ENCODE measurements around the gene SPG7.

Gene SPG7

DNA sequence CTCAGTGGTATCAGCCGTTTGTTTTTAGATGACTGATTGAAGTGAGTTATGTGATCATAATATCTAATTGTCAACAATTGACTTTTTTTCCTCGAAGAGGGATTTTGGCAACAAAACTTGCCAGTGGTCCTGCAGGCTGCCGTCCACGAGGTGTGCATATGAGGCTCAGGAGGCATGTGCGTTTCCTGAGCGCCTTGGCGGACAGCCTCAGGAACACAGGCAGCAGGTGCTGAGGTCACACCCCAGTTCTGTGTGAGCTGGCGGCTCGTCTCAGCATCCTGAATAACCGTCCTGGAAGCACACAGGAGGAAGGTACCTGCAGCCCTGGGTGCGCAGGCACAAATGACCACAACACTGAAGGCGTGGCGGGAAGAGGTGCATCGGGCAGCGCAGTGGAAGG, 11.7 kb downstream of the SPG7 start:
- no peak for DNase-seq

GRCh38 chr16:89522287-89522686, 14.1 kb downstream of the SPG7 start:
- DNase-seq: no peak

DNA sequence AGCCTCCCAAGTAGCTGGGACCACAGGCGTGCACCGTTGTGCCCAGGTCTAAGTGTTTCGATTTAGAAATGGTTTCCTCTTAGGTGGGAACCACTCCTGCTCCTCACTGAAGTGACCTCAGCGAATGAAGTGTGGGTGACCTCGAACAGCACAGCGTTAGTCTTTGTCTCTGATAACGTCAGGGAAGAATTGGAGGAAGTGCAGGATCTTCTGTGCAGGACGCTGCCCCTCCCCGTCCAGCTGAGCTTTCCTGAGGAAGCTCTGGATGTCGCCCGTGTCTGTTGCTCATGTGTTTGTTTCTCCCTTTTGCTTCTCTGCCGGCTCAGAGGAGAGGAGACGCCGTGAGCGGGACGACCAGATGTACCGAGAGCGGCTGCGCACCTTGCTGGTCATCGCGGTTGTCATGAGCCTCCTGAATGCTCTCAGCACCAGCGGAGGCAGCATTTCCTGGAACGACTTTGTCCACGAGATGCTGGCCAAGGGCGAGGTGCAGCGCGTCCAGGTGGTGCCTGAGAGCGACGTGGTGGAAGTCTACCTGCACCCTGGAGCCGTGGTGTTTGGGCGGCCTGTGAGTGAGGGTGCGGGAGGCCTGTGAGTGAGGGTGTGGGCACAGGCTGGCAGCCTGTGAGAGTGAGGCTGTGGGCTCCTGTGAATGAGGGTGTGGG, 15.6 kb downstream of the SPG7 start:
- DNase-seq: no peak

- DNase-seq: no peak
Observed at GRCh38 chr16:89525146-89525913, 17.1 kb downstream of the SPG7 start.

DNA sequence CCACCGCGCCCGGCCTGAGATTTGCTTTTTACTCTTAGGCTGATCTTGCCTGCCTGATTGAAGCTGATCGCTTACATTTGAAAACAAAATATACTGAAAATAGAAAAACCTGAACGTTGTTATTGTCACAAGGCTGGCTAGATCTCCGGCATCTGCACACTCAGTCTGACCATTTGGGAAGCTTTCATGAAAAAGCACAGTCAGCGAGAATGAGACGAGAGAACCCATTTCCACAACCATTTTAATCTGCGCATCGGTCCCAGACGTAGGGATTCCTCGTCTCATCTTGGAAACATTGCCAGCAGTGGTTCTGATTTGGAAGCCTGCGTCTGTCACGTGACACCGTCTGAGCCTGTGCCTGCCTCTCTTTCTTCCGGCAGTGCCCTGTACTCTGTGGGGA, 20.9 kb downstream of the SPG7 start:
- no peak for DNase-seq

GRCh38 chr16:89530401-89531381, 22.5 kb downstream of the SPG7 start:
- DNase-seq: no peak

- DNase-seq: no peak
Observed at GRCh38 chr16:89531821-89532526, 23.8 kb downstream of the SPG7 start.

GRCh38 chr16:89534252-89534756, 26.1 kb downstream of the SPG7 start:
- DNase-seq: no peak

DNA sequence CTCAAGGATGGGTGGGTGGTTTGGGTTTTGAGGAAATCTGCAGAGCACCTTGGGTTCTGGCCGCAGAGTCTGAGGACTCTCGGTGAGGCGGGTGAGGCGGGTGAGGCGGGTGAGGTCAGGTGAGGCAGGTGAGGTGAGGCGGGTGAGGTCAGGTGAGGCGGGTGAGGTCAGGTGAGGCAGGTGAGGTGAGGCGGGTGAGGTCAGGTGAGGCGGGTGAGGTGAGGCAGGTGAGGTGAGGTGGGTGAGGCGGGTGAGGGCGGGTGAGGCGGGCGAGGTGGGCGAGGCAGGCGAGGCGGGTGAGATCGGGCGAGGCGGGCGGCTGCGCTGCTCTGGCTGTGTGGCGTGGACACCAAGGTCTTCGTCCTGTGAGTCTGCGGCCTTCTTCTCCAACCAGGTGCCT, 28.2 kb downstream of the SPG7 start:
- no peak for DNase-seq

DNA sequence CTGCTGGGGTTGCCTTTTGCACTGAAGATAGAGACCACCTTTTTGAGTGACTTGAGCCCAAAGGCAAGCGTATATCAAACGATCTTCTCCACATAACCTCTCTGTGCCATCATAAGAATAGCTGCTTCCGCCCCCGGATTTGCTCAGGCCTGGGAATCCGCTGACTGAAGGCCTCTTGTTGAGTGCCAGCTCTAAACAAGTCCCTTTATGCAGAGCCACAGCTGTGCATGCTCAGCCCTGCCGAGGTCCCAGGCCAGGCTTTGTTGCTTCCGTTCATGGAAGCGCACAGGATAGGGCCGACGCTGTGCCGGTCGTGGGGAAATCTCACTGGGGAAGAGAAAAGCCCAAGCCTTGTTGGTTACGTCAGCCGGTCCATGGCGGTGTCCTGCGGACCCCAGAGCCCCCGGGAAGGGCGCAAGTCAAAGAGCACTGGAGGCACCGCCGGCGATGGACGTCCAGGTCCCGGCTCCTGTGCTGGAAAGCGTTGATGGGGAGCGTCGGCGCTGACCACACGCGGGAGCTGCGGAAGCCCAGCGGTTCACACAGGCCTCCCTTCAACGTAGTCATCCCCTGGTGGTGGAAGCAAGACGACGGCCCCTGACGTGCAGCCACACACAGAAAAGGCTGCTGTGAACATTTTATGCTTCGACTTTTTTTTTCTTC, 28.8 kb downstream of the SPG7 start:
- DNase-seq: no peak

DNA sequence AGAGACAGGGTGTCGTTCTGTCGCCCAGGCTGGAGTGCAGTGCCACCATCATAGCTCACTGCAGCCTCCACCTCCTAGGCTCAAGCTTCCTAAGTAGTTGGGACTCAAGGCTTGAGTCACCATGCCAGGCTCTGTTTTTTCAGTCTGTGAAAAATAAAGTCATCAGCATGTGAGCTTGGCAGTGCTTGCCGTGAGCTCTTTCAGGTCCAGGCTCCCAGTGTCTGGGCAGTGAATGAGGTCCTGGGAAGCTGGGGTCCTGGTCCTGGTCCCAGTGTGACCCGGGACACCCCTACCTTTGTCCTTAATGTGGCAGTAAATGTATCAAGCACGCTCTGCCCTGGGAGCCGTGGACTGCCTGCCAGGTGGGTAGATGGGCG, 29.3 kb downstream of the SPG7 start:
- DNase-seq: no peak

DNA sequence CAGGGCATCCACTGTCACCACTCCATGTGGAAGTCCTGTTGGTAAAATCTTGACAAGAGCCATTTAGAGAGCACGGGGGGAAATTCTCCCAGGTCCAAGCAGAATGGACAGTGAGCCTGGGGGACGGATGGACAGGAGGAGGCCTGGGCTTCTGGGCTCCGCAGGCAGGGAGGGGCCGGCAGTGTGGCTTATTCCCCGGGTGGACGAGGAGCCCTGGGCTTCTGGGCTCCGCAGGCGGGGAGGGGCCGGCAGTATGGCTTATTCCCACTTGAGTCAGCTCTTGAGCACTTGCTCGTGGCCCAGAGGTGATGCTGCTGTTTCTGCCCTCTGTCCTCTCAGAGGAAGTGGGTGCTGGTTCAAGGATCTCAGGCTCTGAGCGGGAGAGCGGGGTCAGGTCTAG, 30.1 kb downstream of the SPG7 start:
- no peak for DNase-seq

DNA sequence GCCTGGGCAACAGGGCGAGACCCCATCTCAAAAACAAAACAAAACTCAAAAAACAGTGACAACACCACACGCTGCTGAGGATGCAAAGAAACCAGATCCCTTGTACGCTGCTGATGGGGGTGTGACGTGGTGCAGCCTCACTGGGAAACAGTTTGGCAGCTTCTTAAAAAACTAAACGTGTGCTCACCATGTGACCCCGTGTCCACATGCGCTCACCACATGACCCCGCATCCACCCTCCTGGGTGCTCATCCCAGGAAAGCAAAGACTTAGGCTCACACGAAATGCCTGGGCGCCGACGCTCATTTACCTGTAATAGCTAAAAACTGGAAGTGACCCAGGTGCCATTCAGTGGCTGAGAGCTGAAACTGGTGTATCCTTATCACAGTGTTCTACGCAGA, 32.4 kb downstream of the SPG7 start:
- no peak for DNase-seq

DNA sequence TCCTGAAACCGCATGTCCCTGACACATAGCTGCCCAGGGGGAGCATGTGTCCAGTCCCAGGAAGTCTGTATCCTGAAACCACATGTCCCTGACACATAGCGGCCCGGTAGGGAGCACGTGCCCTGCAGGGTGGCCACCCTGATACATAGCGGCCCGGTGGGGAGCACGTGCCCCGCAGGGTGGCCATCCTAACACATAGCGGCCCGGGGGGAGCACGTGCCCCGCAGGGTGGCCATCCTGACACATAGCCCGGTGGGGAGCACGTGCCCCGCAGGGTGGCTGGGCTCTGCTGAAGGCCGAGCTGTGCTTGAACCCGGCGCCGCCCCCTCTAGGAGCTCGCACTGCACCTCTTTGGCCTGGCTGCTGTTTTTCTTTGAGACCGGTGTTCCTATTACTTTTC, 33.6 kb downstream of the SPG7 start:
- DNase-seq: no peak

GRCh38 chr16:89544113-89544512, 35.9 kb downstream of the SPG7 start:
- no peak for DNase-seq

- DNase-seq: no peak
Observed at GRCh38 chr16:89544713-89545043, 36.5 kb downstream of the SPG7 start.

- no peak for DNase-seq
Observed at GRCh38 chr16:89545044-89545830, 37.0 kb downstream of the SPG7 start.

DNA sequence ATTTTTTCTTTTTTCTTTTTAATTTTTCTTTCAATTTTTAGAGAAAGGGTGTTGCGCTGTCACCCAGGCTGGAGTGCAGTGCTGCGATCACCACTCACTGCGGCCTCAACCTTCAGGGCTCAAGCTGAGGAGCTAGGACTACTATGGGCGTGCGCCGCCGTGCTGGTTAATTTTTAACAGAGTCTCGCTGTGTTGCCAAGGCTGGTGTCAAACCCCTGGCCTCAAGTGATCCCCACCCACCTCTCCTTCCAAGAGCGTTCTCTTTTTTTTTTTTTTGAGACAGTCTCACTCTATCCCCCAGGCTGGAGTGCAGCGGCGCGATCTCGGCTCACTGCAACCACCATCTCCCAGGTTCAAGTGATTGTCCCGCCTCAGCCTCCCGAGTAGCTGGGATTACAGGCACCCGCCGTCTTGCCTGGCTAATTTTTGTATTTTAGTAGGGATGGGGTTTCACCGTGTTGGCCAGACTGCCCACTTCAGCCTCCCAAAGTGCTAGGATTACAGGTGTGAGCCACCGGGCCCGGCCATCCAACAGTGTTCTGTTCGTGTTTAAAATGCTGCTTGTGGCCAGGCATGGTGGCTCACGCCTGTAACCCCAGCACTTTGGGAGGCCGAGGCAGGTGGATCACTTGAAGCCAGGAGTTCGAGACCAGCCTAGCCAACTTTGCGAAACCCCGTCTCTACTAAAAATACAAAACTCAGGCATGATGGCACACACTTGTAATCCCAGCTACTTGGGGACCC, 37.8 kb downstream of the SPG7 start:
- DNase-seq: no peak

DNA sequence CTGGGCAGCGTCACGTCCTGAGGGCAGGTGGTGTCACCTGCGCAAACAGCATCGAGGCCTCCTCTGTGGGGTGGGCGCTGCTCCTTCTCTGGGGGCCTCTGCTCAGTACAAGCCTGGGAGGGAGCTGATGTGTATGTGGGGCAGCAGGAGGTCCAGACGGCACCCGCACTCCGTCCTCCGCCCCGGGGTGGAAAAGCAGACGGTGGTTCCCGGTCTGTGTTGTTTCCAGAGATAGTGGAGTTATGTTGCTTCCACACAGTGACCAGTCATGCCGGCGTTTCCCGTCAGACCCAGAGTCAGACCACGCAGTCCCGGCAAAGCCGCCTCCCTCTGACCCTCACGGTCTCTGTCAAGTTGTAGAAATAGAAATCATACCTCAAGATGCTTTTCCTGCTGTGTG, 38.6 kb downstream of the SPG7 start:
- DNase-seq: no peak

DNA sequence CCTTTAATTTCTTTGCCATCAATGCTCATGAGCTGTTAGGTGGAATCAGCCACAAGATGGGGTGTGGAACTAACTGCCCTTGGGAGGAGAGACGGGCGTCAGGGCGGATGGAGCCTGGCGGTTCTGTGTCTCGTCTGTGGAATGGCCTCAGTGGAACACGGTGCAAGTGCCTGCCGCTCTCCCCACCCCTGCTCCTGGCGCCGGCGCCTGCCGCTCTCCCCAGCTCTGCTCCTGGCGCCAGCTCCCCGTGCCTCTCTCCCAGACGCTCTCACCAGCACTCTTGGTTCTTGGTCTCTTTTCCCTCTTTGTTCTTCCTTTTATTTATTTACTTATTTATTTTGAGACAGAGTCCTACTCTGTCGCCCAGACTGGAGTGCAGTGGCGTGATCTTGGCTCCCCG, 39.1 kb downstream of the SPG7 start:
- no peak for DNase-seq

Data from fibroblast of skin of scalp (primary cell).